Colonic mucosa (tissue), 4 donors: Measurements from ENCODE around the gene NAPB. TPM values are rescaled to one million over a fixed set of nuclear protein-coding genes. Genes with fewer than 3 reads are reported as not detected.
A peak's percentile ranks its signal among the peaks of the same experiment; 100 is the strongest.
"Not testable (repeated sequence)": the region's sequence is repeated elsewhere in the genome, so short reads cannot be mapped to it uniquely, and the experiment has no call there.

ENCODE experiments used
- DNase-seq: peaks from one replicate; pipeline ENCODE4 v3.0.0-alpha.2; 2020
- H3K27ac ChIP-seq: fragments of 200-600 bp; one replicate; pipeline ENCODE4 v1.8.0; 2021
- H3K27me3 ChIP-seq: fragments of 200-600 bp; one replicate; pipeline ENCODE4 v1.8.0; 2021
- H3K36me3 ChIP-seq: fragments of 200-600 bp; one replicate; pipeline ENCODE4 v1.8.0; 2021
- H3K4me1 ChIP-seq: fragments of 200-600 bp; one replicate; pipeline ENCODE4 v1.8.0; 2021; ENCODE audit warnings: mild to moderate bottlenecking
- H3K4me3 ChIP-seq: fragments of 200-600 bp; one replicate; pipeline ENCODE4 v1.8.0; 2021
- H3K9ac ChIP-seq, 2 donors: one replicate each; pipeline ENCODE4 v1.7.0; 2013; ENCODE audit warnings: control low read depth in 2 of 2, low read depth in 2 of 2, low read length in 2 of 2
- H3K9me3 ChIP-seq: fragments of 200-600 bp; one replicate; pipeline ENCODE4 v1.8.0; 2021
- CTCF ChIP-seq: fragments of 200-600 bp; IDR thresholded peaks from one replicate; pipeline ENCODE4 v1.8.0; 2022; ENCODE audit warnings: antibody characterized with exemption, mild to moderate bottlenecking
- intact Hi-C: fragments of 100-400 bp; cut with DNase I; formaldehyde crosslinking; loops from one replicate; pipeline ENCODE4 v1.14.1; 2022
- total RNA-seq, 2 donors: library from RNA; stranded (reverse); fragmentation: NEBNext Ultra II Directional in 1 of 2; extraction: Animal tissue kit (Norgen Biotek cat#: 25700) in 1 of 2; gene quantifications; one replicate each; pipeline ENCODE4 v1.2.1, GENCODE V29; 2021
- donor health status: healthy.
- donor health status: DM: no; HTN: no; CAD: no.
- donor health status: DM: no; HTN: no; CAD: no.

The NAPB gene
- total RNA-seq, 2 donors from 2014 or later, result 7.5 to 8.4 TPM

GRCh38 chr20:23349338-23350195 lies 71.7 kb downstream of the NAPB start:
- Histone ChIP-seq H3K36me3 (no peaks in the 10 kb centered on the region), H3K4me1 (peaks cover 8% of the 10 kb centered on the region), H3K9me3 (no peaks in the 10 kb centered on the region), H3K27me3 (no peaks in the 10 kb centered on the region), H3K4me3 (peak overlapping the region; percentile 94), H3K9ac (peak overlapping the region; percentile 90 to 97), H3K27ac (peak overlapping the region; percentile 96)
- intact Hi-C loops, result loop anchor here (10.0 kb wide), 1 partner anchor 655 kb away; no protein-coding TSS in a partner anchor
- peak; percentile 32 for DNase-seq
- TF ChIP-seq CTCF, result peak; percentile 52

- H3K9ac ChIP-seq, H3K4me1 ChIP-seq, H3K36me3 ChIP-seq, H3K27ac ChIP-seq, H3K9me3 ChIP-seq, H3K27me3 ChIP-seq, DNase-seq, H3K4me3 ChIP-seq: not testable (repeated sequence)
- intact Hi-C loops, result loop anchor here (10.0 kb wide), 1 partner anchor 654 kb away; no protein-coding TSS in a partner anchor
Measured at GRCh38 chr20:23348510-23348909, 72.8 kb downstream of the NAPB start.

GRCh38 chr20:23347791-23348190 lies 73.5 kb downstream of the NAPB start:
- H3K4me1 ChIP-seq, result peaks cover 8% of the 10 kb centered on the region
- H3K9me3 ChIP-seq, result no peaks in the 10 kb centered on the region
- intact Hi-C loops, result loop anchor here (10.0 kb wide), 1 partner anchor 653 kb away; no protein-coding TSS in a partner anchor
- H3K27me3 ChIP-seq, result no peaks in the 10 kb centered on the region
- no peak overlapping the region for H3K9ac ChIP-seq
- no peaks in the 10 kb centered on the region for H3K36me3 ChIP-seq
- TF ChIP-seq CTCF, result no peak
- H3K4me3 ChIP-seq, result no peak overlapping the region
- no peak for DNase-seq
- no peak overlapping the region for H3K27ac ChIP-seq

- TF ChIP-seq CTCF, result no peak
- intact Hi-C loops, result loop anchor here (10.0 kb wide), 1 partner anchor 651 kb away; no protein-coding TSS in a partner anchor
- Histone ChIP-seq H3K36me3 (no peaks in the 10 kb centered on the region), H3K27ac (no peak overlapping the region), H3K4me3 (no peak overlapping the region), H3K9ac (no peak overlapping the region), H3K4me1 (no peaks in the 10 kb centered on the region), H3K27me3 (no peaks in the 10 kb centered on the region), H3K9me3 (no peaks in the 10 kb centered on the region)
- DNase-seq, result no peak
Measured at GRCh38 chr20:23346002-23346401, 75.3 kb downstream of the NAPB start.

- no peaks in the 10 kb centered on the region for H3K9me3 ChIP-seq
- intact Hi-C loops, result loop anchor here (10.0 kb wide), 1 partner anchor 650 kb away; no protein-coding TSS in a partner anchor
- no peak for TF ChIP-seq CTCF
- H3K27me3 ChIP-seq, result no peaks in the 10 kb centered on the region
- no peak overlapping the region for H3K4me3 ChIP-seq
- H3K9ac ChIP-seq, result no peak overlapping the region
- no peak overlapping the region for H3K27ac ChIP-seq
- no peaks in the 10 kb centered on the region for H3K36me3 ChIP-seq
- no peaks in the 10 kb centered on the region for H3K4me1 ChIP-seq
- no peak for DNase-seq
Measured at GRCh38 chr20:23344336-23344735, 77.0 kb downstream of the NAPB start.

- H3K4me3 ChIP-seq, result no peak overlapping the region
- H3K27ac ChIP-seq, result no peak overlapping the region
- H3K9ac ChIP-seq, result no peak overlapping the region
- TF ChIP-seq CTCF, result no peak
- H3K27me3 ChIP-seq, result no peaks in the 10 kb centered on the region
- no peaks in the 10 kb centered on the region for H3K4me1 ChIP-seq
- no peaks in the 10 kb centered on the region for H3K9me3 ChIP-seq
- no peaks in the 10 kb centered on the region for H3K36me3 ChIP-seq
- no peak for DNase-seq
- intact Hi-C loops, result loop anchor here (10.0 kb wide), 1 partner anchor 649 kb away; no protein-coding TSS in a partner anchor
Measured at GRCh38 chr20:23343590-23343989, 77.7 kb downstream of the NAPB start.
